Measurements from ENCODE around the gene THSD7A.

The THSD7A gene

GRCh38 chr7:11343818-11344413, 488.1 kb downstream of the THSD7A start:
- H3K27ac ChIP-seq = no peak overlapping the region
- no peak for TF ChIP-seq ZFX (IDR thresholded peaks at IDR 0.05; ENCODE audit: borderline replicate concordance)
- TF ChIP-seq CTCF (IDR thresholded peaks at IDR 0.05) = peak; percentile 92

- TF ChIP-seq ZFX (IDR thresholded peaks at IDR 0.05; ENCODE audit: borderline replicate concordance) = no peak
- no peak for TF ChIP-seq CTCF (IDR thresholded peaks at IDR 0.05)
- no peak overlapping the region for H3K27ac ChIP-seq
Measured at GRCh38 chr7:11343136-11343535, 488.9 kb downstream of the THSD7A start.

- no peak overlapping the region for H3K27ac ChIP-seq
- TF ChIP-seq CTCF (IDR thresholded peaks at IDR 0.05) (peak; percentile 83), ZFX (IDR thresholded peaks at IDR 0.05; ENCODE audit: borderline replicate concordance) (no peak)
Measured at GRCh38 chr7:11341285-11341944, 490.6 kb downstream of the THSD7A start.

GRCh38 chr7:11336432-11336831, 495.6 kb downstream of the THSD7A start:
- no peak overlapping the region for H3K27ac ChIP-seq
- TF ChIP-seq CTCF (IDR thresholded peaks at IDR 0.05) (no peak), ZFX (IDR thresholded peaks at IDR 0.05; ENCODE audit: borderline replicate concordance) (no peak)

- TF ChIP-seq ZFX (IDR thresholded peaks at IDR 0.05; ENCODE audit: borderline replicate concordance) (no peak), CTCF (IDR thresholded peaks at IDR 0.05) (no peak)
- H3K27ac ChIP-seq = no peak overlapping the region
Measured at GRCh38 chr7:11335947-11336346, 496.1 kb downstream of the THSD7A start.

GRCh38 chr7:11332865-11333228, 499.2 kb downstream of the THSD7A start:
- TF ChIP-seq CTCF (IDR thresholded peaks at IDR 0.05) = no peak
- TF ChIP-seq ZFX (IDR thresholded peaks at IDR 0.05; ENCODE audit: borderline replicate concordance) = no peak
- H3K27ac ChIP-seq = no peak overlapping the region

- TF ChIP-seq ZFX (IDR thresholded peaks at IDR 0.05; ENCODE audit: borderline replicate concordance) = no peak
- no peak for TF ChIP-seq CTCF (IDR thresholded peaks at IDR 0.05)
Measured at GRCh38 chr7:11332186-11332864, 499.7 kb downstream of the THSD7A start.

More at GRCh38 chr7:11332186-11332864, 499.7 kb downstream of the THSD7A start:
- H3K27ac ChIP-seq = no peak overlapping the region

All from 22Rv1 (cell line).